DOHH2 (cell line): Measurements from ENCODE around the gene LETM1.

ENCODE experiments used
- H3F3A ChIP-seq: fragments of 200-600 bp; sonication (generic), shearing (Covaris generic); 2 replicates; pipeline ENCODE4 v1.6.0; 2016; ENCODE audit warnings: antibody characterized with exemption, mild to moderate bottlenecking; ENCODE audit not compliant: control insufficient read depth, insufficient read depth
- H3K27ac ChIP-seq: fragments of 200-600 bp; sonication (generic); 2 replicates; pipeline ENCODE4 v1.5.1; 2014; ENCODE audit warnings: low read depth, mild to moderate bottlenecking, low read length, moderate library complexity
- H3K27me3 ChIP-seq: fragments of 200-600 bp; sonication (generic); 2 replicates; pipeline ENCODE4 v1.6.1; 2014; ENCODE audit warnings: mild to moderate bottlenecking, low read length, mixed read lengths; ENCODE audit not compliant: control insufficient read depth
- H3K36me3 ChIP-seq: fragments of 200-600 bp; sonication (generic); 2 replicates; pipeline ENCODE4 v1.6.1; 2014; ENCODE audit warnings: mild to moderate bottlenecking, low read length, moderate library complexity, mixed read lengths; ENCODE audit not compliant: control insufficient read depth
- H3K4me1 ChIP-seq: fragments of 200-600 bp; sonication (generic); 2 replicates; pipeline ENCODE4 v1.6.1; 2014; ENCODE audit warnings: mild to moderate bottlenecking, low read length, mixed read lengths; ENCODE audit not compliant: control insufficient read depth
- H3K4me2 ChIP-seq: fragments of 200-600 bp; sonication (generic); 2 replicates; pipeline ENCODE4 v1.6.0; 2014; ENCODE audit warnings: mild to moderate bottlenecking, low read length, moderate library complexity
- H3K4me3 ChIP-seq: fragments of 200-600 bp; sonication (generic); 2 replicates; pipeline ENCODE4 v1.5.1; 2014; ENCODE audit warnings: mild to moderate bottlenecking, low read length, mixed read lengths
- H3K79me2 ChIP-seq: fragments of 200-600 bp; sonication (generic); 2 replicates; pipeline ENCODE4 v1.6.1; 2014; ENCODE audit warnings: mild to moderate bottlenecking, low read length, mixed read lengths; ENCODE audit not compliant: control insufficient read depth
- H3K9me2 ChIP-seq: fragments of 200-600 bp; sonication (generic); replicated peaks from 2 replicates; pipeline ENCODE4 v1.6.1; 2014; ENCODE audit warnings: mild to moderate bottlenecking, low read length, mixed read lengths; ENCODE audit not compliant: control insufficient read depth
- H3K9me3 ChIP-seq: fragments of 200-600 bp; sonication (generic); 2 replicates; pipeline ENCODE4 v1.6.1; 2014; ENCODE audit warnings: antibody characterized with exemption, low read length, mixed read lengths; ENCODE audit not compliant: control insufficient read depth, insufficient read depth
- H4K20me1 ChIP-seq: fragments of 200-600 bp; sonication (generic); 2 replicates; pipeline ENCODE4 v1.6.0; 2014; ENCODE audit warnings: low read depth, mild to moderate bottlenecking, antibody characterized with exemption, low read length, moderate library complexity; ENCODE audit not compliant: control insufficient read depth, insufficient read depth
- CTCF ChIP-seq: fragments of 200-600 bp; sonication (generic); IDR thresholded peaks from one replicate; pipeline ENCODE4 v1.5.1; 2014; ENCODE audit warnings: antibody characterized with exemption, mild to moderate bottlenecking, low read depth, low read length; ENCODE audit not compliant: poor library complexity, severe bottlenecking
- EZH2phosphoT487 ChIP-seq: fragments of 200-600 bp; sonication (generic); IDR thresholded peaks from 2 replicates; pipeline ENCODE4 v1.6.1; 2017; ENCODE audit warnings: borderline replicate concordance, mild to moderate bottlenecking, antibody characterized with exemption, low read length, moderate library complexity, mixed read lengths

The LETM1 gene

GRCh38 chr4:1851575-1852410, 4.2 kb downstream of the LETM1 start:
- H3K27me3 ChIP-seq = no peaks in the 10 kb centered on the region
- H3K9me3 ChIP-seq = no peaks in the 10 kb centered on the region
- H3K4me3 ChIP-seq = no peak overlapping the region
- H3K9me2 ChIP-seq = no peaks in the 10 kb centered on the region
- no peak overlapping the region for H3K27ac ChIP-seq
- peaks cover 18% of the 10 kb centered on the region for H4K20me1 ChIP-seq
- no peak for TF ChIP-seq EZH2phosphoT487
- TF ChIP-seq CTCF = no peak
- peaks cover 11% of the 10 kb centered on the region for H3K4me1 ChIP-seq
- H3F3A ChIP-seq = no peaks in the 10 kb centered on the region
- H3K79me2 ChIP-seq = peaks cover 84% of the 10 kb centered on the region
- H3K4me2 ChIP-seq = no peak overlapping the region
- H3K36me3 ChIP-seq = peaks cover 44% of the 10 kb centered on the region

DNA sequence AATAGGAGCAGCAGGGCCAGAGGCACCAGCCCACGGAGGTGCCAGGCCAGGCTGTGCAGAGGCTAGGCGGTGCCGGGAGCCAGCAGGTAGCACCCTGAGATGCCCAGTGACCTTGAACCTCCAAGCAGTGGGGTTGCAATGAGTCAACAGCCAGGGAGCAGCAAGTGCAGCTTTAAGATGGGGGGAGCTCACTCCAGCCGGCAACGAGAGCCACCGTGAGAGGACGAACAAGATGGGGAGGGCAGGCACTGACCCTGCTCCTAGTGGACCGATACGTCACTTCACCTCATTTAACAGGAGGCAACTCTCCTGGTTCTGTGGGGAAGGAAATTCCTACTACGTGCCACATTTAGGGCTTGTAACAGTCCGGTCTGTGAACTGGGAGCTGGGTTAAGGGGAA, 4.8 kb downstream of the LETM1 start:
- H3K79me2 ChIP-seq = peaks cover 83% of the 10 kb centered on the region
- H3K36me3 ChIP-seq = peaks cover 45% of the 10 kb centered on the region
- no peaks in the 10 kb centered on the region; the same call in 1 of the 2 replicates for H3F3A ChIP-seq
- no peaks in the 10 kb centered on the region for H3K27me3 ChIP-seq
- H3K9me2 ChIP-seq = no peaks in the 10 kb centered on the region
- no peak overlapping the region for H3K4me3 ChIP-seq
- H3K4me2 ChIP-seq = no peak overlapping the region
- H4K20me1 ChIP-seq = peaks cover 18% of the 10 kb centered on the region
- no peak overlapping the region for H3K27ac ChIP-seq
- H3K9me3 ChIP-seq = no peaks in the 10 kb centered on the region
- H3K4me1 ChIP-seq = peaks cover 9% of the 10 kb centered on the region
- TF ChIP-seq EZH2phosphoT487 (no peak), CTCF (no peak)

GRCh38 chr4:1850276-1850675, 5.7 kb downstream of the LETM1 start:
- H3K36me3 ChIP-seq = peaks cover 45% of the 10 kb centered on the region
- peaks cover 9% of the 10 kb centered on the region for H3K4me1 ChIP-seq
- no peaks in the 10 kb centered on the region for H3K27me3 ChIP-seq
- H3K9me2 ChIP-seq = no peaks in the 10 kb centered on the region
- H3K27ac ChIP-seq = no peak overlapping the region
- no peaks in the 10 kb centered on the region for H3K9me3 ChIP-seq
- H3F3A ChIP-seq = no peaks in the 10 kb centered on the region; the same call in 1 of the 2 replicates
- TF ChIP-seq EZH2phosphoT487 (no peak), CTCF (no peak)
- H3K4me2 ChIP-seq = no peak overlapping the region
- H4K20me1 ChIP-seq = peaks cover 18% of the 10 kb centered on the region
- H3K4me3 ChIP-seq = no peak overlapping the region
- H3K79me2 ChIP-seq = peaks cover 80% of the 10 kb centered on the region
